Fibroblast of lung (primary cell): ENCODE results near the gene DOK4. TPM values are rescaled to one million over a fixed set of nuclear protein-coding genes. Genes with fewer than 3 reads are reported as not detected.
"Not testable (repeated sequence)": the region's sequence is repeated elsewhere in the genome, so short reads cannot be mapped to it uniquely, and the experiment has no call there.

Experiments used
- DNase-seq, 2 donors: peaks; one replicate each; pipeline versions ENCODE4 v3.0.0 to v3.0.0-alpha.2; 2010; ENCODE audit warnings: low read depth in 2 of 2
- H2AFZ ChIP-seq: 2 replicates; pipeline ENCODE4 v1.5.1; 2012; ENCODE audit warnings: low read length, control low read depth, inconsistent platforms
- H3K27ac ChIP-seq: 2 replicates; pipeline ENCODE4 v1.5.1; 2011; ENCODE audit warnings: low read length, control low read depth; ENCODE audit not compliant: insufficient read depth
- H3K27me3 ChIP-seq: 2 replicates; pipeline ENCODE4 v1.5.1; 2011; ENCODE audit warnings: mild to moderate bottlenecking, low read length; ENCODE audit not compliant: control insufficient read depth, insufficient read depth
- H3K36me3 ChIP-seq: 2 replicates; pipeline ENCODE4 v1.5.1; 2011; ENCODE audit warnings: low read length; ENCODE audit not compliant: control insufficient read depth, insufficient read depth
- H3K4me1 ChIP-seq: 2 replicates; pipeline ENCODE4 v1.5.1; 2011; ENCODE audit warnings: low read length; ENCODE audit not compliant: control insufficient read depth, insufficient read depth; ENCODE audit errors: extremely low read depth
- H3K4me2 ChIP-seq: 2 replicates; pipeline ENCODE4 v1.5.1; 2011; ENCODE audit warnings: low read length, control low read depth; ENCODE audit not compliant: insufficient read depth; ENCODE audit errors: extremely low read depth
- H3K4me3 ChIP-seq, 4 experiments: fragments of 200-600 bp in 1 of 4; sonication (generic) in 1 of 4; replicated peaks in 1 of 4; 2 replicates each; pipeline ENCODE4 v1.5.1; 2011 to 2016; ENCODE audit warnings: low read length in 4 of 4, low read depth in 3 of 4, mild to moderate bottlenecking in 3 of 4, control low read depth in 2 of 4, inconsistent platforms in 1 of 4, mixed read lengths in 1 of 4; ENCODE audit not compliant: insufficient read depth in 1 of 4; ENCODE audit errors: control extremely low read depth in 1 of 4
- H3K79me2 ChIP-seq: 2 replicates; pipeline ENCODE4 v1.5.1; 2012; ENCODE audit warnings: mild to moderate bottlenecking, low read length, inconsistent platforms; ENCODE audit not compliant: control insufficient read depth, insufficient read depth
- H3K9ac ChIP-seq: 2 replicates; pipeline ENCODE4 v1.5.1; 2011; ENCODE audit warnings: mild to moderate bottlenecking, low read length, control low read depth; ENCODE audit not compliant: insufficient read depth
- H3K9me3 ChIP-seq: 2 replicates; pipeline ENCODE4 v1.5.1; 2012; ENCODE audit warnings: low read depth, low read length; ENCODE audit not compliant: control insufficient read depth, insufficient read depth
- H4K20me1 ChIP-seq: 2 replicates; pipeline ENCODE4 v1.5.1; 2011; ENCODE audit warnings: low read length; ENCODE audit not compliant: control insufficient read depth, insufficient read depth; ENCODE audit errors: extremely low read depth
- EZH2 ChIP-seq: IDR thresholded peaks from 2 replicates; pipeline ENCODE4 v1.5.1; 2012; ENCODE audit warnings: low read length, control low read depth, mild to moderate bottlenecking; ENCODE audit errors: missing control alignments
- polyA plus RNA-seq, 2 donors: library from polyadenylated mRNA; depleted of rRNA in 1 of 2; stranded (reverse) in 1 of 2; unstranded in 1 of 2; fragments of >200 nt; gene quantifications; 2 replicates each; pipeline ENCODE4 v1.2.1, GENCODE V29; 2011 to 2012; ENCODE audit warnings: missing spikeins in 1 of 2
- total RNA-seq: library from RNA; depleted of rRNA; stranded (reverse); fragments of >200 nt; gene quantifications from 2 replicates; pipeline ENCODE4 v1.2.1, GENCODE V29; 2014
- TF ChIP-seq, protein P1 (sequence below), 2 donors: IDR thresholded peaks in 1 of 2; conservative IDR thresholded peaks in 1 of 2; 1 replicate in 1 of 2; 2 replicates in 1 of 2; pipeline ENCODE4 v1.5.1; 2011 to 2012; ENCODE audit warnings: low read length in 2 of 2, control low read depth in 1 of 2, inconsistent platforms in 1 of 2, low read depth in 1 of 2, mild to moderate bottlenecking in 1 of 2

DOK4 gene
- total and polyA plus RNA-seq, 2 donors (not counting 1 experiment from before 2014, with no cell fraction given): 12.6 to 15.0 TPM

DNA sequence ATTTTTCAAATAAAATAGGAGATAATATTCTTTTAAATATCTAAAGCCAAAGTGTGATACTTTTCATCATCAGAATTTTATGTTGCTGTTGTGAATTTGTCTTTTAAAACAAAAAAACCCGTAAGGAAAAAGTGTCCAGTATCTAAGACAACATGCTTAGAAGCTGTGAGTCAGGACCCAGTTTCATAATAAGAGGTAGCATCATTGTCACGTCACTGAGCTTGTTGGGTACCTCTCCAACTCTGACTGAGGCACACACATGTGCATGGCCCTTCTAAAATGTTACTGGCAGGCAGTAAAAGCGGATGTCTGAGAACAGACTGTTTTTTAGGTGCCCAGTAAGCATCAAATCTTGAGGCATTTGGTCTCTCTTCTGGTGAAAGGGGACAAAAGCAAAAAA is 41.6 kb downstream of the DOK4 start:
- TF ChIP-seq EZH2: no peak
- no peak overlapping the region for H3K4me3 ChIP-seq
- no peaks in the 10 kb centered on the region for H3K27me3 ChIP-seq
- H3K9ac ChIP-seq: no peak overlapping the region
- H2AFZ ChIP-seq: no peak overlapping the region
- DNase-seq: peak; percentile 5 to 23
- H3K36me3 ChIP-seq: no peaks in the 10 kb centered on the region
- no peak overlapping the region for H3K4me2 ChIP-seq
- no peaks in the 10 kb centered on the region for H3K4me1 ChIP-seq
- H3K27ac ChIP-seq: no peak overlapping the region
- H3K9me3 ChIP-seq: no peaks in the 10 kb centered on the region
- peaks cover 49% of the 10 kb centered on the region for H3K79me2 ChIP-seq
- H4K20me1 ChIP-seq: no peaks in the 10 kb centered on the region

DNA sequence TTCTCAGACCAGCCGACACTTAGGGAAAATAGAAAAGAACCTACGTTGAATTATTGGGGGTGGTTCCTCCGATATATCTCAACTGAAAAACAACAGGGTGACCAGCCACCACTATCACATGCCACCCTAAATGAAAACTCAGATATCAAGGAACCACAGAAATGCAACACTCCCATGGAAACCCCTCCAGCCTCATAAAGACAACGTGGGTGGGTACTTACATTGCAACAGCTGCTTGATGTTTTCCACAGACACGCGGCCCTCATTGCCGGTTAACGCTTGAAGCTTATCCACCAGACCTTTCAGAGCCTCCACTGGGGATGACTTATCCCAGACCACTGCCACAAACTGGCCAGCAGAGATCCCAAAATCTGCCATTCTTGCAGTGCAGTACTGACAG is 45.7 kb downstream of the DOK4 start:
- not testable (repeated sequence) for DNase-seq, H3K9me3 ChIP-seq, H3K4me1 ChIP-seq, H3K36me3 ChIP-seq, H3K4me2 ChIP-seq, H3K9ac ChIP-seq, H3K27me3 ChIP-seq, H3K27ac ChIP-seq, H2AFZ ChIP-seq, H4K20me1 ChIP-seq, H3K4me3 ChIP-seq
- H3K79me2 ChIP-seq: peaks cover 29% of the 10 kb centered on the region

DNA sequence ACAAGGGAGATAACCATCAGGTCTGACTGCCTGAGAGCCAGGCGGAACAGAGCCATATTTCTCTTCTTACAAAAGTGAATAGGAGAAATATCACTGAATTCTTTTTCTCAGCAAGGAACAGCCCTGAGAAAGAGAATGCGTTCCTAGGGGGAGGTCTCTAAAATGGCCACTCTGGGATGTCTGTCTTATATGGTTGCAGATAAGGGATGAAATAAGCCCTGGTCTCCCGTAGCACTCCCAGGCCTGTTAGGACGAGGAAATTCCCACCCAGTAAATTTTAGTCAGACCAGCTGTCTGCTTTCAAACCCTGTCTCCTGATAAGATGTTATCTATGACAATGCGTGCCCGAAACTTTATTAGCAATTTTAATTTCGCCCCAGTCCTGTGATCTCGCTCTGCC is 46.3 kb downstream of the DOK4 start:
- DNase-seq, H3K27ac ChIP-seq, H3K4me2 ChIP-seq, H3K36me3 ChIP-seq, H2AFZ ChIP-seq, H4K20me1 ChIP-seq, H3K4me1 ChIP-seq, H3K9ac ChIP-seq, H3K4me3 ChIP-seq, H3K27me3 ChIP-seq, H3K9me3 ChIP-seq: not testable (repeated sequence)
- peaks cover 23% of the 10 kb centered on the region for H3K79me2 ChIP-seq

DNA sequence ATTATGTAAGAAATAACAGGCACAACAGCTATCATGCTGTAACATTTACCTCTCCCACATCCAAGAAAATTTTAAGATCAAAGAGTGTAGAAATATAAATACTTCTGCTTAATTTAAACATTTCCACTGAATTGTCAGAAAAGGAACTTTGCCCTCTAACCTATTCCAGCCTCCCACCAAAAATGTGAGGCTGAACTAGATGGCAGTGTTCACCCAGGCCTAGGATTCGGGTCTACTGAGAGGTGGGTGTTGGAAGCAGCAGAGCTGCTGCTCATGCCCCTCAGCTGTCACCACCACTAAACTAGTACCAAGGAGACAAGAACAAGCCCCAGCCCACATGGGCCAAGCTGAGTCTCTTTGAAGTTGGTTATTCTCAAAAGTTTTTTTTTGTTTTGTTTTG is 50.5 kb downstream of the DOK4 start:
- Histone ChIP-seq H3K79me2 (no peaks in the 10 kb centered on the region), H3K27ac (no peak overlapping the region), H4K20me1 (no peaks in the 10 kb centered on the region), H3K9me3 (no peaks in the 10 kb centered on the region), H2AFZ (no peak overlapping the region), H3K4me1 (no peaks in the 10 kb centered on the region), H3K9ac (no peak overlapping the region), H3K4me3 (no peak overlapping the region), H3K36me3 (peaks cover 8% of the 10 kb centered on the region), H3K27me3 (no peaks in the 10 kb centered on the region), H3K4me2 (no peak overlapping the region)
- TF ChIP-seq EZH2: no peak
- TF ChIP-seq, protein P1, sequence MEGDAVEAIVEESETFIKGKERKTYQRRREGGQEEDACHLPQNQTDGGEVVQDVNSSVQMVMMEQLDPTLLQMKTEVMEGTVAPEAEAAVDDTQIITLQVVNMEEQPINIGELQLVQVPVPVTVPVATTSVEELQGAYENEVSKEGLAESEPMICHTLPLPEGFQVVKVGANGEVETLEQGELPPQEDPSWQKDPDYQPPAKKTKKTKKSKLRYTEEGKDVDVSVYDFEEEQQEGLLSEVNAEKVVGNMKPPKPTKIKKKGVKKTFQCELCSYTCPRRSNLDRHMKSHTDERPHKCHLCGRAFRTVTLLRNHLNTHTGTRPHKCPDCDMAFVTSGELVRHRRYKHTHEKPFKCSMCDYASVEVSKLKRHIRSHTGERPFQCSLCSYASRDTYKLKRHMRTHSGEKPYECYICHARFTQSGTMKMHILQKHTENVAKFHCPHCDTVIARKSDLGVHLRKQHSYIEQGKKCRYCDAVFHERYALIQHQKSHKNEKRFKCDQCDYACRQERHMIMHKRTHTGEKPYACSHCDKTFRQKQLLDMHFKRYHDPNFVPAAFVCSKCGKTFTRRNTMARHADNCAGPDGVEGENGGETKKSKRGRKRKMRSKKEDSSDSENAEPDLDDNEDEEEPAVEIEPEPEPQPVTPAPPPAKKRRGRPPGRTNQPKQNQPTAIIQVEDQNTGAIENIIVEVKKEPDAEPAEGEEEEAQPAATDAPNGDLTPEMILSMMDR (conservative IDR thresholded peaks at IDR 0.05 in 1 of 2, IDR thresholded peaks at IDR 0.05 in 1 of 2; ENCODE audit: low read depth in 1 of 2, low read length in 2 of 2): no peak
- no peak for DNase-seq
